Tibial nerve (tissue), 3 donors: ENCODE data around the gene CD55.

Experiments
- CTCF ChIP-seq, 5 experiments: fragments of 200-600 bp in 3 of 5; fragments of 450-650 bp in 2 of 5; sonication (generic) in 3 of 5; IDR thresholded peaks; one replicate each; pipeline ENCODE4 v1.5.1; 2016 to 2019; ENCODE audit warnings: antibody characterized with exemption in 5 of 5, mild to moderate bottlenecking in 3 of 5, moderate library complexity in 2 of 5
- POLR2A ChIP-seq, 2 donors: fragments of 450-650 bp; IDR thresholded peaks; one replicate each; pipeline ENCODE4 v1.6.1; 2017; ENCODE audit warnings: antibody characterized with exemption in 2 of 2, mild to moderate bottlenecking in 2 of 2, moderate library complexity in 2 of 2

GRCh38 chr1:207316622-207317391 is 4.7 kb upstream of the CD55 start:
- TF ChIP-seq POLR2A (IDR thresholded peaks at IDR 0.05), result no peak
- no peak for TF ChIP-seq CTCF (IDR thresholded peaks at IDR 0.05)
